K562 (cell line): Measurements from ENCODE around the gene ANKRD10. TPM values are rescaled to one million over a fixed set of nuclear protein-coding genes. Genes with fewer than 3 reads are reported as not detected.

ENCODE experiments used
- ATAC-seq: fragments of 200-7000 bp; cut with Tn5 transposase; 3 replicates; pipeline ENCODE4 v1.9.1; 2020; ENCODE audit warnings: moderate library complexity
- BruUV-seq: library from RNA; stranded (reverse); fragments of 400-500 nt; replicated peaks from 2 replicates; lab custom pipeline; 2021; lab: Mats Ljungman, UMichigan
- CTCF ChIA-PET: fragments of 300-600 bp; formaldehyde crosslinking; extraction: SDS; loops from one replicate; lab custom pipeline; 2021; ENCODE audit warnings: low intra/inter-chr PET ratio; lab: Yijun Ruan, JAX
- POLR2A ChIA-PET: fragments of 300-600, 350-650 bp; sonication (Branson Sonifier 250); formaldehyde crosslinking; extraction: SDS; loops from one replicate; lab custom pipeline; 2021; ENCODE audit warnings: antibody characterized with exemption, inconsistent platforms; lab: Yijun Ruan, JAX
- DNase-seq, 4 experiments: peaks; one replicate each; pipeline versions ENCODE4 v3.0.0 to v3.0.0-alpha.2; 2011 to 2018; ENCODE audit warnings: low spot score in 3 of 4, mixed read lengths in 3 of 4; ENCODE audit errors: extremely low read depth in 1 of 4
- FAIRE-seq: peaks from 2 replicates; lab custom pipeline; 2011; peaks lifted over from hg19 to GRCh38; lab: Jason Lieb, UNC
- H2AFZ ChIP-seq: 2 replicates; pipeline ENCODE4 v1.6.0; 2011; ENCODE audit warnings: low read depth, low read length, control low read depth, inconsistent platforms
- H3K27ac ChIP-seq: fragments of 200-600 bp; 3 replicates; pipeline ENCODE4 v1.8.0; 2011; ENCODE audit warnings: low read depth, mild to moderate bottlenecking, control low read depth, inconsistent platforms, low read length, moderate library complexity, mixed read lengths; ENCODE audit errors: extremely low read depth
- H3K27me3 ChIP-seq, 2 experiments: fragments of 300-600 bp in 1 of 2; 2 replicates in 1 of 2; 3 replicates in 1 of 2; pipeline versions ENCODE4 v1.6.0 to v1.8.0; 2011; ENCODE audit warnings: inconsistent platforms in 2 of 2, low read length in 2 of 2, mild to moderate bottlenecking in 1 of 2, mixed read lengths in 1 of 2, moderate library complexity in 1 of 2; ENCODE audit not compliant: control insufficient read depth in 2 of 2, insufficient read depth in 2 of 2
- H3K36me3 ChIP-seq: fragments of 300-600 bp; 3 replicates; pipeline ENCODE4 v1.8.0; 2011; ENCODE audit warnings: mild to moderate bottlenecking, low read length, inconsistent platforms; ENCODE audit not compliant: control insufficient read depth, insufficient read depth
- H3K4me1 ChIP-seq, 2 experiments: fragments of 200-600 bp in 1 of 2; replicated peaks in 1 of 2; 2 replicates in 1 of 2; 3 replicates in 1 of 2; pipeline versions ENCODE4 v1.5.1 to v1.8.0; 2011; ENCODE audit warnings: inconsistent platforms in 2 of 2, low read length in 2 of 2, mild to moderate bottlenecking in 1 of 2, mixed read lengths in 1 of 2, moderate library complexity in 1 of 2; ENCODE audit not compliant: control insufficient read depth in 2 of 2, insufficient read depth in 2 of 2
- H3K4me2 ChIP-seq: 2 replicates; pipeline ENCODE4 v1.6.1; 2011; ENCODE audit warnings: low read length, control low read depth, inconsistent platforms, mixed read lengths; ENCODE audit not compliant: insufficient read depth
- H3K4me3 ChIP-seq: fragments of 200-600 bp; sonication (generic), shearing (Covaris generic); 2 replicates; pipeline ENCODE4 v1.5.1; 2016; ENCODE audit warnings: control low read depth, inconsistent platforms
- H3K79me2 ChIP-seq: fragments of 200-600 bp; 3 replicates; pipeline ENCODE4 v1.8.0; 2011; ENCODE audit warnings: low read length, inconsistent platforms; ENCODE audit not compliant: control insufficient read depth, insufficient read depth
- H3K9ac ChIP-seq, 2 experiments: 2 replicates each; pipeline versions ENCODE4 v1.6.0 to v1.6.1; 2011; ENCODE audit warnings: low read depth in 2 of 2, low read length in 2 of 2, control low read depth in 1 of 2, inconsistent platforms in 1 of 2, mild to moderate bottlenecking in 1 of 2, mixed read lengths in 1 of 2; ENCODE audit not compliant: insufficient read depth in 1 of 2
- H3K9me1 ChIP-seq: one replicate; pipeline ENCODE4 v1.6.0; 2011; ENCODE audit warnings: inconsistent platforms, mild to moderate bottlenecking, low read length, moderate library complexity; ENCODE audit not compliant: control insufficient read depth, insufficient read depth
- H3K9me3 ChIP-seq: replicated peaks from 2 replicates; pipeline ENCODE4 v1.5.1; 2011; ENCODE audit warnings: low read depth, low read length, inconsistent platforms; ENCODE audit not compliant: control insufficient read depth, insufficient read depth
- H4K20me1 ChIP-seq: replicated peaks from 2 replicates; pipeline ENCODE4 v1.6.1; 2011; ENCODE audit warnings: low read length, inconsistent platforms, mixed read lengths; ENCODE audit not compliant: control insufficient read depth, insufficient read depth
- EP300 ChIP-seq: IDR thresholded peaks from 2 replicates; pipeline ENCODE4 v1.6.1; 2012; ENCODE audit warnings: low read length, improper control_type of control experiment
- FOXK1 ChIP-seq: sonication (generic); formaldehyde crosslinking; IDR thresholded peaks from 2 replicates; pipeline ENCODE4 v1.8.0; 2022; ENCODE audit warnings: missing genetic modification reagents, mild to moderate bottlenecking, borderline replicate concordance
- HSF4 ChIP-seq: fragments of 250-450 bp; sonication (Bioruptor Pico); IDR thresholded peaks from 2 replicates; pipeline ENCODE4 v2.1.2; 2022; ENCODE audit warnings: mild to moderate bottlenecking, moderate library complexity, borderline replicate concordance
- KDM1A ChIP-seq, 2 experiments: fragments of 450-650 bp; IDR thresholded peaks; 2 replicates each; pipeline ENCODE4 v1.6.1; 2016; ENCODE audit warnings: mild to moderate bottlenecking in 2 of 2
- KLF1 ChIP-seq: fragments of 450-650 bp; IDR thresholded peaks from 2 replicates; pipeline ENCODE4 v1.6.1; 2016; ENCODE audit warnings: missing genetic modification characterization, missing compliant biosample characterization
- KLF13 ChIP-seq: fragments of 450-650 bp; IDR thresholded peaks from 2 replicates; pipeline ENCODE4 v1.6.1; 2016; ENCODE audit warnings: missing genetic modification characterization, low read depth, mild to moderate bottlenecking, missing compliant biosample characterization, moderate library complexity, borderline replicate concordance
- LARP7 ChIP-seq: fragments of 450-650 bp; IDR thresholded peaks from 2 replicates; pipeline ENCODE4 v1.6.1; 2016
- THAP7 ChIP-seq: fragments of 250-450 bp; sonication (Bioruptor Pico); IDR thresholded peaks from 2 replicates; pipeline ENCODE4 v1.5.0; 2021
- ZNF707 ChIP-seq: fragments of 250-450 bp; sonication (Bioruptor Pico); conservative IDR thresholded peaks from 2 replicates; pipeline ENCODE4 v1.8.0; 2022; ENCODE audit warnings: inconsistent platforms, mild to moderate bottlenecking, moderate library complexity
- WGBS: fragments of 100-300 bp; shearing (Covaris generic); methylation state at CpG from one replicate; pipeline ENCODE4 v1.1.6; 2016; ENCODE audit warnings: low coverage, mixed read lengths; ENCODE audit not compliant: insufficient coverage; ENCODE audit errors: missing lambda C conversion rate; 5-methylcytosine and 5-hydroxymethylcytosine counted together
- in situ Hi-C: fragments of 300-500 bp; cut with MboI; formaldehyde crosslinking; loops from 4 replicates; pipeline ENCODE4 v1.15.0; 2018; ENCODE audit warnings: inconsistent platforms, mixed read lengths
- intact Hi-C: fragments of 100-400 bp; cut with micrococcal nuclease; formaldehyde crosslinking; loops from 2 replicates; pipeline ENCODE4 v1.14.2; 2022
- polyA plus RNA-seq, 8 experiments: library from polyadenylated mRNA; depleted of rRNA in 4 of 8; stranded (reverse) in 5 of 8; unstranded in 3 of 8; fragments of >200 nt; fragmentation: Nextera tagmentation in 2 of 8; fragmentation: Illumina TruSeq in 1 of 8; extraction: Ambion mirVana in 2 of 8; extraction: Trizol in 1 of 8; gene quantifications; 2 replicates each; pipeline versions ENCODE4 v1.2.1 to v1.2.3, GENCODE V29; 2011 to 2014; ENCODE audit warnings: inconsistent platforms in 1 of 8, missing spikeins in 1 of 8
- total RNA-seq, 7 experiments: library from RNA; depleted of rRNA in 6 of 7; stranded (reverse); fragments of >200 nt in 6 of 7; fragmentation: Illumina TruSeq in 2 of 7; extraction: Trizol in 2 of 7; gene quantifications; 2 replicates each; pipeline versions ENCODE4 v1.2.1 to v1.2.3, GENCODE V29; 2011 to 2021; ENCODE audit warnings: low replicate concordance in 1 of 7

ANKRD10 gene
- total and polyA plus RNA-seq, 9 of the 15 experiments (the other 6 are each of a cell fraction or from before 2014, with no cell fraction given) = 21.7 to 183 (median 45.0) TPM

GRCh38 chr13:110910013-110910890 lies 4.6 kb downstream of the ANKRD10 start:
- TF ChIP-seq ZNF707 (CRISPR knock-in tag) (no peak), KLF1 (no peak), THAP7 (no peak), LARP7 (no peak), FOXK1 (no peak), HSF4 (CRISPR knock-in tag) (no peak), KLF13 (no peak), EP300 (no peak), KDM1A (IDR thresholded peaks at IDR 0.05) (no peak)
- POLR2A ChIA-PET = no interaction called here
- Histone ChIP-seq H3K9ac (no peak overlapping the region), H3K79me2 (peaks cover 94% of the 10 kb centered on the region), H2AFZ (no peak overlapping the region), H4K20me1 (peaks cover 30% of the 10 kb centered on the region), H3K4me1 (peaks cover 4 to 16% of the 10 kb centered on the region in 2 experiments; a peak in 4 of 5 replicates), H3K27me3 (no peaks in the 10 kb centered on the region), H3K27ac (no peak overlapping the region; the same call in 2 of the 3 replicates), H3K36me3 (peaks cover 64% of the 10 kb centered on the region), H3K9me1 (no peaks in the 10 kb centered on the region), H3K4me3 (no peak overlapping the region), H3K9me3 (no peaks in the 10 kb centered on the region), H3K4me2 (peak overlapping the region; percentile 10; the same call in 1 of the 2 replicates)
- intact Hi-C loops = loop anchor here (10.0 kb wide), 1 partner anchor 455 kb away; no protein-coding TSS in a partner anchor
- in situ Hi-C loops = no loop called here
- DNase-seq (no peak), ATAC-seq (no peak), FAIRE-seq (peak; percentile 37)
- CTCF ChIA-PET = no interaction called here
- BruUV-seq = TSS peak; percentile 1
- WGBS = 78% methylated on average over 12 of the region's 14 CpGs
